Activated T-cell treated with anti-CD3 and anti-CD28 coated beads, Interleukin-2, amount 50 U/mL, for 4 hours (primary cell): ENCODE results near the gene CROCC2. TPM values are rescaled to one million over a fixed set of nuclear protein-coding genes. Genes with fewer than 3 reads are reported as not detected.
"Not testable (repeated sequence)": the region's sequence is repeated elsewhere in the genome, so short reads cannot be mapped to it uniquely, and the experiment has no call there.

Experiments
- ATAC-seq, 2 donors: fragments of 200-7000 bp; cut with Tn5 transposase; one replicate each; pipeline ENCODE4 v1.10.0; 2021
- DNase-seq: peaks from one replicate; pipeline ENCODE4 v3.0.0-alpha.2; 2020
- H3K27me3 Mint-ChIP-seq: one replicate; pipeline ENCODE4 v1.8.0; 2021; ENCODE audit warnings: low read depth, mixed read lengths
- H3K36me3 Mint-ChIP-seq: one replicate; pipeline ENCODE4 v1.8.0; 2022; ENCODE audit warnings: mixed read lengths; ENCODE audit not compliant: insufficient read depth
- H3K4me1 Mint-ChIP-seq: one replicate; pipeline ENCODE4 v1.8.0; 2021; ENCODE audit warnings: low read depth, mixed read lengths
- H3K4me3 Mint-ChIP-seq: one replicate; pipeline ENCODE4 v1.8.0; 2021; ENCODE audit warnings: mild to moderate bottlenecking, moderate library complexity, mixed read lengths
- H3K9me3 Mint-ChIP-seq: one replicate; pipeline ENCODE4 v1.8.0; 2021; ENCODE audit warnings: mixed read lengths
- total RNA-seq, 3 donors: library from RNA; stranded (reverse); gene quantifications; one replicate each; pipeline ENCODE4 v1.2.1, GENCODE V29; 2021

Gene CROCC2
- total RNA-seq, 3 donors from 2014 or later, result not detected

- Mint-ChIP-seq H3K27me3 (peaks cover 9% of the 10 kb centered on the region), H3K4me1 (peaks cover 3% of the 10 kb centered on the region), H3K36me3 (no peaks in the 10 kb centered on the region), H3K4me3 (no peak overlapping the region), H3K9me3 (peaks cover 3% of the 10 kb centered on the region)
- ATAC-seq, result no peak
- no peak for DNase-seq
Observed at GRCh38 chr2:240968731-240969624, 62.8 kb downstream of the CROCC2 start.

- Mint-ChIP-seq H3K4me3 (no peak overlapping the region), H3K4me1 (peaks cover 9% of the 10 kb centered on the region), H3K36me3 (no peaks in the 10 kb centered on the region), H3K27me3 (peaks cover 15% of the 10 kb centered on the region), H3K9me3 (peaks cover 3% of the 10 kb centered on the region)
- no peak for DNase-seq
- ATAC-seq, result no peak
Observed at GRCh38 chr2:240970104-240970503, 64.0 kb downstream of the CROCC2 start.

DNA sequence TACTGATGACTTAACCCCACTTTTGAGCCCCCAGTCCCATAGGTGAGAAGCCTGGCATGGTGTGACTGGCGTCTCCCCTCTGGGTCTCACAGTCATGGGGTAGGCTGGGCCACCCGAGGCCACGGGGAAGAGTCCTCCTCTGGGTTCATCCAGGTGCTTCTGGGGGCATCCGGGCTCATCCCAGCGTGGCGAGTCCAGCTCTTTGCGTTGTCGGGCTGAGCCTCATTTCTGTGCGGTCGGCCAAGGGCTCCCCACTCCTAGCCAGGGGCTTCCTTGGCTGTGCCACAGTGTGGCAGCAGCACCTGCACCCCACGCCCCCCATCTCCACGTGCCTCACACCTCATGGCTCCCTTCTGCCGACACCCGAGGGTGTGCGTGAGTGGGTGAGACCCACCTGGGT lies 64.7 kb downstream of the CROCC2 start:
- ATAC-seq (no peak), DNase-seq (no peak)
- Mint-ChIP-seq H3K27me3 (peaks cover 19% of the 10 kb centered on the region), H3K9me3 (peaks cover 3% of the 10 kb centered on the region), H3K4me1 (peaks cover 9% of the 10 kb centered on the region), H3K36me3 (no peaks in the 10 kb centered on the region), H3K4me3 (no peak overlapping the region)

DNA sequence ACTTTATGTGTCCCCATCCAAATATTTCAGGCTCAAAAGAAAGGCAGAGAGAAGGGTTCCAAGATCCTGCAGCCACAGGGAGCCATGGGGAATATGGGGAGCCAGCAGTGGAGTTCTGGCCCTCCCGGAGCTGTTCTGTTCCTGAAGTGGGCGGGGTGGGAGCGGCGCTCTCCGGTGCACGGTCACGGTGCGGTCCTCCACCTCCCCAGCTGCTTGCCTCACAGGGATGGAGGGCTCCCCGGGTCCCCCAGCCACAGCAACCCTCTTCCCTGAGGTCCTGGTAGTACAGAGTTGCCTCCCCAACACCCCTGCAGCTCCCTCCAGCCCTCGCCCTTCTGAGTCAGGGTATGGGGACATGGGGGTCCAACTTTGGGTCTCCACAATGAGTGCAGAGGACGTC lies 66.1 kb downstream of the CROCC2 start:
- H3K4me3 Mint-ChIP-seq, result no peak overlapping the region
- peaks cover 9% of the 10 kb centered on the region for H3K4me1 Mint-ChIP-seq
- peaks cover 19% of the 10 kb centered on the region for H3K27me3 Mint-ChIP-seq
- no peak for ATAC-seq
- DNase-seq, result no peak
- peaks cover 3% of the 10 kb centered on the region for H3K9me3 Mint-ChIP-seq
- no peaks in the 10 kb centered on the region for H3K36me3 Mint-ChIP-seq

DNA sequence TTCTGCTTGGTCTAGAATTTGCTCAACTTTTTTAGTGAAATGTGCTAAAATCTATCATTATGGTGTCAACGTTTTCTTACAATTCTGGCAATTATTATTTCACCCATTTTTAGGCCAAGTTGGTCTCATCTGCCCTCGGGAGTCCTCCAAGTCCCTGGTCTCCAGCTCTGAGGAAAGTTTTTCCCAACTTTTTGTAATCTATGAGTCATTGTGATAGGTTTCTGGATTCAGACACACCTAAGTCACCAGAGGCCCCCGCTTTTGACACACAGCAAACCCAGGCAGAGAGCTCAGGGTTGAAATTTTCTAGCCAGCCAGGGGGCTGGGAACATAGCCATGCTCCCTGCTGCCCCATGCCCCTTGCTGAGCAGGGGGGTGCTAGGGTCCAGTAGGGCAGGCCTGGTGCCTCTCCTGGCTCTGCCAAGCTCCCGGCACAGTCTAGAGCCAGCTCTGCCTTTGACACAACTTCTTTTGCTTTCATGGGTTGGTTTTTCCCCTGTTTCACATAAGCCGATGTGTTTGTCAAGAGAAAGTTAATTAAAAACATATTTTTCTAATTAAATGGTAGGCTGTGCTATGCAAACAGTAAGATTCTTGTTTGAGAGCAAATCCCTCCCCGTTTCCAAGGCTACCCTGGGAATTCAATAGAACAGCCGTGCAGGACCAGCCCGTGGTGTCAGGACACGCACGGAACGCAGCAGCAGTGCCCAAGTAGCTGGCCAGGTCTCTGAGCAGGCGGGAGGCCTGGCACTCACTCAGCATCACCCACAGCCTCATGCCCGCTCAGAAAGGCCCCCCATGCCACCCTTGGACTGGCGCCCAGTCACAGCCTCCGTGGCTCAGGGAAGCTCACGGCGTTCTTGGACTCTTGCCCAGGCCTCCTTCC lies 66.7 kb downstream of the CROCC2 start:
- H3K4me3 Mint-ChIP-seq, result no peak overlapping the region
- peaks cover 3% of the 10 kb centered on the region for H3K9me3 Mint-ChIP-seq
- peaks cover 9% of the 10 kb centered on the region for H3K4me1 Mint-ChIP-seq
- DNase-seq (no peak), ATAC-seq (no peak)
- H3K27me3 Mint-ChIP-seq, result peaks cover 19% of the 10 kb centered on the region
- no peaks in the 10 kb centered on the region for H3K36me3 Mint-ChIP-seq

- ATAC-seq (no peak), DNase-seq (no peak)
- Mint-ChIP-seq H3K9me3 (peaks cover 3% of the 10 kb centered on the region), H3K4me3 (no peak overlapping the region), H3K4me1 (peaks cover 9% of the 10 kb centered on the region), H3K36me3 (no peaks in the 10 kb centered on the region), H3K27me3 (peaks cover 19% of the 10 kb centered on the region)
Observed at GRCh38 chr2:240974771-240975572, 68.8 kb downstream of the CROCC2 start.

DNA sequence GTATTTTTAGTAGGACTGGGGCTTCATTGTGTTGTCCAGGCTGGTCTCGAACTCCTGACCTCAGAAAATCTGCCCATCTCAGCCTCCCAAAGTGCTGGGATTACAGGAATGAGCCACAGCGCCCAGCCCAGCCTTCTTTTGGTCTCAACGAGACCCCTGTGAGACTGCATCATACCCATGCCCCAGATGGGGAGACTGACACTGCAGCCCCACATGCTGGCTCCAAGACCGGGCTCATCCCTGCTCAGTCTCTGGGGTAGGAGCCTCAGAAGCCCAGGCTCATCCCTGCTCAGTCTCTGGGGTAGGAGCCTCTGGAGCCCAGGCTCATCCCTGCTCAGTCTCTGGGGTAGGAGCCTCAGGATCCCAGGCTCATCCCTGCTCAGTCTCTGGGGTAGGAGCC lies 69.8 kb downstream of the CROCC2 start:
- not testable (repeated sequence) for H3K4me1 Mint-ChIP-seq, ATAC-seq, H3K9me3 Mint-ChIP-seq, H3K4me3 Mint-ChIP-seq, DNase-seq, H3K36me3 Mint-ChIP-seq
- peaks cover 19% of the 10 kb centered on the region for H3K27me3 Mint-ChIP-seq

DNA sequence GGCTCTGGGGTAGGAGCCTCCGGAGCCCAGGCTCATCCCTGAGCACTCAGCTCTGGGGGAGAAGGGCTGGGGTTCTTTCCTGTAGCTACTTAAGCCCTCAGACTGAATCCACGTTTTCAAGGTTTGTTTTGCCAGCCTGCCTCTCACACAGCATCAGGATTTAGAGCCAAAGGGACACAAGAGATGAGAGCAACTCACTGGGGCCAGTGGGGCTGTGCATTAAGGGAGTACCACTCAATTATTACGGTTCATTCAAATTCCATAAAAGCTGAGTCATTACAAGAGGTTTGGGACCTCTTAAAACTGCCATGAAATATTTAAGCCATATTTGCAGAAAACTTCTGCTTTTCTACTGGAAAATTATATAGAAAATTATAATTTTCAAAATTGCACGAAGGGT lies 75.1 kb downstream of the CROCC2 start:
- H3K4me1 Mint-ChIP-seq, result peaks cover 3% of the 10 kb centered on the region
- no peak for DNase-seq
- no peaks in the 10 kb centered on the region for H3K36me3 Mint-ChIP-seq
- H3K9me3 Mint-ChIP-seq, result no peaks in the 10 kb centered on the region
- no peak overlapping the region for H3K4me3 Mint-ChIP-seq
- peaks cover 4% of the 10 kb centered on the region for H3K27me3 Mint-ChIP-seq
- no peak for ATAC-seq

GRCh38 chr2:240981871-240982800 lies 76.0 kb downstream of the CROCC2 start:
- Mint-ChIP-seq H3K4me1 (peaks cover 3% of the 10 kb centered on the region), H3K9me3 (no peaks in the 10 kb centered on the region), H3K27me3 (peaks cover 4% of the 10 kb centered on the region), H3K36me3 (no peaks in the 10 kb centered on the region), H3K4me3 (no peak overlapping the region)
- no peak for ATAC-seq
- DNase-seq, result no peak

- ATAC-seq (peak in 1 of 2 donors; percentile 17), DNase-seq (no peak)
- no peaks in the 10 kb centered on the region for H3K9me3 Mint-ChIP-seq
- peaks cover 4% of the 10 kb centered on the region for H3K27me3 Mint-ChIP-seq
- H3K4me3 Mint-ChIP-seq, result no peak overlapping the region
- H3K36me3 Mint-ChIP-seq, result no peaks in the 10 kb centered on the region
- peaks cover 3% of the 10 kb centered on the region for H3K4me1 Mint-ChIP-seq
Observed at GRCh38 chr2:240982821-240983281, 76.7 kb downstream of the CROCC2 start.

GRCh38 chr2:240983361-240983995 lies 77.3 kb downstream of the CROCC2 start:
- H3K9me3 Mint-ChIP-seq, result no peaks in the 10 kb centered on the region
- peaks cover 3% of the 10 kb centered on the region for H3K4me1 Mint-ChIP-seq

DNA sequence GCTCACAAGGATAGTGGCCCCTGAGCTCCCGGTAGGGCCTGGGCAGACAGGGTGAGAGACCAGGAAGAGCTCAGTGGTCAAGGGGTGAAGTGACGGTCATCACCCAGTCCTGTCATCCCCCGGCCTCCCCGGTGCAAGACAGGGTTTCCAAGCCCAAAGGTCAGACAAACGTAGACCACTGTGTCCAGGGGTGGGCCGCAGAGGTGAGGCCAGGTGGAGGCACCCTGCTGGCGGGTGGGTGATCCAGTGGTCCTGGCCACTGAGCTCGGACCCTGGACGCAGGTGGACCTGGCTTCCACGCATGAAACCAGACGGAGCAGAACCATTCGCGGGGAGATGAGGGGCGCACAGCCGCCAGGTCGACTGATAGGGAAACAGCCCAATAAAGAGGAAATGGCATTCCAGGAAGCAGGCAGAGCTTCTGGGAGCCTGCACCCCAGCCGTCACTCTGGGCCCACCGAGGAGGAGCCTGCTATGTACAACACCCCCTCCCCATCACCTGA lies 77.9 kb downstream of the CROCC2 start:
- no peak for ATAC-seq
- no peak for DNase-seq
- Mint-ChIP-seq H3K4me1 (peaks cover 3% of the 10 kb centered on the region), H3K4me3 (no peak overlapping the region), H3K27me3 (peaks cover 4% of the 10 kb centered on the region), H3K9me3 (no peaks in the 10 kb centered on the region), H3K36me3 (no peaks in the 10 kb centered on the region)

More at GRCh38 chr2:240983361-240983995, 77.3 kb downstream of the CROCC2 start:
- Mint-ChIP-seq H3K27me3 (peaks cover 4% of the 10 kb centered on the region), H3K4me3 (no peak overlapping the region), H3K36me3 (no peaks in the 10 kb centered on the region)
- DNase-seq (peak; percentile 39), ATAC-seq (peak; percentile 92 to 94)
